Breast epithelium (tissue), 3 donors: Measurements from ENCODE around the gene INPP5K.

ENCODE experiments used
- POLR2A ChIP-seq: fragments of 450-650 bp; IDR thresholded peaks from one replicate; pipeline ENCODE4 v1.6.1; 2016; ENCODE audit warnings: antibody characterized with exemption, mild to moderate bottlenecking, moderate library complexity
- TF ChIP-seq, protein P1 (sequence below), 3 donors: fragments of 450-650 bp; IDR thresholded peaks; one replicate each; pipeline ENCODE4 v1.5.1; 2016 to 2017; ENCODE audit warnings: antibody characterized with exemption in 3 of 3, mild to moderate bottlenecking in 3 of 3, moderate library complexity in 3 of 3

DNA sequence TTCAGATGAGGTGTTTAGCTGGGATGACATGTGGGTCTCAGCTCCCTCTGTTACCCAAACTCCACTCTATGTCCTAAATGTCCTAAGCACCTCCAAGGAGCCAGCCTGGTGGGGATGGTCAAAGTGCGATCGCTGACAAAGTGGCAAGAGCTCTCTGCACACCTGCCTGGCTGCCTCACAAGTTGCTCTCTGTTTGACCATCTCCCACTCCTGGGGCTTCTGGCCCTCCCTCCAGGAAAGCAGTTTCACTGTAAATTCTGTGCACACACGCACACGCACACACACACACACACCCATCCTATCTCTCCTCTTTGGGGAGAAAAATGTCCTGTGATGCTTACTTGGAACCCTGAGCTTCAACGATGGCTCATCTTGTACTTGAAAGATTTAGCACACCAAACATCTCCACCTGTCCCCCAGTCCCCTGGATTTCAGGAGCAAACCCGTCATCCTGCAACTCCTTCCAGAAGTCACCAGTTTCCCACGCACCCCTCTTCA lies 44.5 kb upstream of the INPP5K start:
- TF ChIP-seq POLR2A, result no peak
- TF ChIP-seq, protein P1, sequence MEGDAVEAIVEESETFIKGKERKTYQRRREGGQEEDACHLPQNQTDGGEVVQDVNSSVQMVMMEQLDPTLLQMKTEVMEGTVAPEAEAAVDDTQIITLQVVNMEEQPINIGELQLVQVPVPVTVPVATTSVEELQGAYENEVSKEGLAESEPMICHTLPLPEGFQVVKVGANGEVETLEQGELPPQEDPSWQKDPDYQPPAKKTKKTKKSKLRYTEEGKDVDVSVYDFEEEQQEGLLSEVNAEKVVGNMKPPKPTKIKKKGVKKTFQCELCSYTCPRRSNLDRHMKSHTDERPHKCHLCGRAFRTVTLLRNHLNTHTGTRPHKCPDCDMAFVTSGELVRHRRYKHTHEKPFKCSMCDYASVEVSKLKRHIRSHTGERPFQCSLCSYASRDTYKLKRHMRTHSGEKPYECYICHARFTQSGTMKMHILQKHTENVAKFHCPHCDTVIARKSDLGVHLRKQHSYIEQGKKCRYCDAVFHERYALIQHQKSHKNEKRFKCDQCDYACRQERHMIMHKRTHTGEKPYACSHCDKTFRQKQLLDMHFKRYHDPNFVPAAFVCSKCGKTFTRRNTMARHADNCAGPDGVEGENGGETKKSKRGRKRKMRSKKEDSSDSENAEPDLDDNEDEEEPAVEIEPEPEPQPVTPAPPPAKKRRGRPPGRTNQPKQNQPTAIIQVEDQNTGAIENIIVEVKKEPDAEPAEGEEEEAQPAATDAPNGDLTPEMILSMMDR (IDR thresholded peaks at IDR 0.05), result no peak
